ENCODE results near the gene ARHGAP15.

DNA sequence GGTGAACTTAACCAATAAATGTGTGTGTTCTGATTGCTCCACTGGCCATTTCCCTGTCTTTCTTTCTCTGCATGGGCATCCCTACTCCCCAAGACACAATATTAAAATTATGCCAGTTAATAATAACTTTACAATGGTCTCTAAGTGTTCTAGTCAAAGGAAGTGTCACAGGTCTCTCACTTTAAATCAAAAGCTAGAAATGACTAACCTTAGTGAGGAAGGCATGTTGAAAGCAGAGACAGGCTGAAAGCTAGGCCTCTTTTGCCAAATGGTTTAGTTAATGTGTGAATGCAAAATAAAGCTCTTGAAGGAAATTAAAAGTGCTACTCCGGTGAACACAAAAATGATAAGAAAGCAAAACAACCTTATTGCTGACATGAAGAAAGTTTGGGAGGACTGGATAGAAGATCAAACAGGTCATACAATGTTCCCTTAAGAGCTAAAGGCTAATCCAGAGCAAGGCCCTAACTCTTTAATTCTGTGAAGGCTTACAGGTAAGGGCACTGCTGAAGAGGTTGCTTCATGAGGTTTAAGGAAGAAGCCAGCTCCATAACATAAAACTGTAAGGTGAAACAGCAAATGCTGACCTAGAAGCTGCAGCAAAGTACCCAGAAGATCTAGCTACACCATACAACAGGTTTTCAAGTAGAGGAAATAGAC is 44.0 kb upstream of the ARHGAP15 start:
- TF ChIP-seq BHLHE40 (IDR thresholded peaks at IDR 0.05; ENCODE audit: borderline replicate concordance) (no peak), HDGF (IDR thresholded peaks at IDR 0.05; ENCODE audit: borderline replicate concordance) (no peak), FOXA1 (IDR thresholded peaks at IDR 0.05) (no peak), TARDBP (IDR thresholded peaks at IDR 0.05) (no peak), SP1 (IDR thresholded peaks at IDR 0.05) (no peak), FOXM1 (IDR thresholded peaks at IDR 0.05; ENCODE audit: borderline replicate concordance) (no peak), NFRKB (IDR thresholded peaks at IDR 0.05) (no peak), LEF1 (IDR thresholded peaks at IDR 0.05; ENCODE audit: borderline replicate concordance) (no peak)

Data from HEK293T (cell line).